Measurements from ENCODE around the gene HES7.

The HES7 gene

DNA sequence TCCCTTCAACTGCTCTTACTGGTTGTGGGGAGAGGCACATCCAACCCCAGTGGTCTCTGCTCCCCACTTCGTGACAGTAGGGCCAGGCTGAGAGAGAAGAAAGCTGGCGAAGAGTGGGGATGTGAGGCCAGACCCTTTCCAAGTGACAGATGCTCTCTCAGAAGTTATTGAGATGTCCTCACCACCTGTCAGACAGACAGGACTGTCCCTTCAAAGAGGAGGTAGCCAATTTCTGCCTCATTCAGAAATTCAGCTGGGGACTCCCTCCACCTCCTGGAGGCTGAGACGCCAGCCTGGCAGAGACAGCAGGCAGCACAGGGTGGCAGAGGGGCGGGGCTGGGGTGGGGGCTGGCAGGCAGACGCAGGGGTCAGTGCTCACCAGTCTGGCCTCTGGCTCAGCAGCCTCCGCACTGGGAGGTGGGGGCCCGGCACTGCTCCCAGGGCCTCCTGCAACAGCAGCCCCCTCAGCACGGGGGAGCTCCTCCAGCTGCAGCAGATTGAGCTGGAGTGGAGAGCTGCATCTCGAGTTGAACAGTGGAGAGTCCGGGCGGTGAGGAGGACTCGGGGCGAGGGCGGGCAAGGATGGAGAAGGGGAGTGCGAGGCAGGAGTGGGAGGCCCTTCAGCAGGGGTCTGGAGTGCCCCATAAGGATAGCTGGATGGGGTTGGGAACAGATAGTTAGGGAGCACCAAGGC, 19.1 kb upstream of the HES7 start:
- no peak for DNase-seq

DNA sequence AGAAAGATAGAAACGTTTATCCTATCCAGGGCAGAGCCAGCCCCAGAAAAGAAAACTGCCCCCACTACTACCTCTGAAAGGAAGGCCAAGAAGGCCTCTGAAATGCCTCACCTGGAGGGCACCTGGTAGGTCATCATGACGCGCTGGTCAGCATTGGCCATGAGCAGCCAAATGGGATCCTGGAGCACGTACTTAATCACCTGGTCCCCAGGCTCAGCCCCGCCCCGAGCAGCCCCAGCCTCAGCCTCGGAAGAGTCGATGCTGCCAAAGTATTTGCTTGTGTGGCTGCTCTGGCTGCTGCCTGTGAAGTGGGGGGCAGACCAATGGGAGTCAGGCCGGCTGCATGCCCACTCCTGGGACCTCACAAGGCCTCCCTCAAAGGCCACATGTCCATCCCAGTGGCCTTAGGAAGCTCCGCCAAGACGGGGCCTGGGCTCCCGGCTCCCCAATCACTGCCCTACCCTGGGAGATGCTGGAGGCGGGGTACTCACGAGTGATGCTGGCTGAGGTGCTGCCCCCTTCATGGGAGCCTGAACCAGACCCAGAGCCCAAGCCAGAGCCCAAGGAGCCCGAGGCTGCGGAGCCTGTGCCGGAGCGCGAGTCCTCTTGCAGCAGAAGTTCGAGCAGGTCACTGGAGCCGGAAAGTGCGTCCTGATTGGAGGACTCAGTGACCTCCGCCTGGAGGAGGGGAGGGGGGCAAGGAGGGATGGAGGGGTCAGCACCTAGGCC, 18.4 kb upstream of the HES7 start:
- no peak for DNase-seq

DNA sequence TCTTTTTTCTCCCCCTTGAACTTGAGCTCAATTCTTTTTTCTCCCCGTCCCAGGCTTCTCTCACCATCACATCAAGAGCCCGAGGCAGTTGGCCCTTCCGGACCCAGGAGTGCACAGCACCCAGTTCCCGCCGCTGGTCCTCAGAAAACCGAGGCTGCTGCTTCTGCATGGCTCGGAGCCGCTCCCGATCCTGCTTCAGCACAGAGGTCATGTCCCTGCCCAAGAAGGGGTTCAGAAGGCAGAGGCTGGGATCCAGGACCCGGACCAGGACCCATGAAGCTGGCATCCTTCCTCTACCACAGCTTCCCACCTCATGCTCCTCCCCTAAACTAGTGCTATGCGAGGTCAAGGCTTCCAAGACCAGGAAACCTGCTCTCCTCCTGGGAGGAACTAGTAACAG, 17.8 kb upstream of the HES7 start:
- DNase-seq = no peak

DNA sequence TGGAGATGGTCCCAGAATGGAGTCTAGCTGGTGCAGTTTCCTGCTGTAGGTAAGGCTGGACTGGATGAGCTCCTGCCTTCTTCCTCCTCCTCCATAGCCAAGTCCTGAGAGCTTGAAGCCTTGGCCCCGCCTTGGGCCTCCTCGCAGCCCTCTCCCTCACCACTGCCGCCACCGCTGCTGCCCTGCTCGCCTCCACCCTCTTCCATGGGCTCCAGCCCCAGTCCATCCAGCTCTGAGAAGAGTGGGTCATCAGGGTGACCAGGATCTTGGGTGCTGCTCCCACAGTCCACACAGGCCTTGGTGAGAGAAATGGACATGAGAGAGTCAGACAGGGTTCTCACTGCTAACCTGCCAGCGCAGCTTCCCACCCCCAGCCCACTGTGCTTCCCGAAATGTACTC, 17.1 kb upstream of the HES7 start:
- DNase-seq = no peak

DNA sequence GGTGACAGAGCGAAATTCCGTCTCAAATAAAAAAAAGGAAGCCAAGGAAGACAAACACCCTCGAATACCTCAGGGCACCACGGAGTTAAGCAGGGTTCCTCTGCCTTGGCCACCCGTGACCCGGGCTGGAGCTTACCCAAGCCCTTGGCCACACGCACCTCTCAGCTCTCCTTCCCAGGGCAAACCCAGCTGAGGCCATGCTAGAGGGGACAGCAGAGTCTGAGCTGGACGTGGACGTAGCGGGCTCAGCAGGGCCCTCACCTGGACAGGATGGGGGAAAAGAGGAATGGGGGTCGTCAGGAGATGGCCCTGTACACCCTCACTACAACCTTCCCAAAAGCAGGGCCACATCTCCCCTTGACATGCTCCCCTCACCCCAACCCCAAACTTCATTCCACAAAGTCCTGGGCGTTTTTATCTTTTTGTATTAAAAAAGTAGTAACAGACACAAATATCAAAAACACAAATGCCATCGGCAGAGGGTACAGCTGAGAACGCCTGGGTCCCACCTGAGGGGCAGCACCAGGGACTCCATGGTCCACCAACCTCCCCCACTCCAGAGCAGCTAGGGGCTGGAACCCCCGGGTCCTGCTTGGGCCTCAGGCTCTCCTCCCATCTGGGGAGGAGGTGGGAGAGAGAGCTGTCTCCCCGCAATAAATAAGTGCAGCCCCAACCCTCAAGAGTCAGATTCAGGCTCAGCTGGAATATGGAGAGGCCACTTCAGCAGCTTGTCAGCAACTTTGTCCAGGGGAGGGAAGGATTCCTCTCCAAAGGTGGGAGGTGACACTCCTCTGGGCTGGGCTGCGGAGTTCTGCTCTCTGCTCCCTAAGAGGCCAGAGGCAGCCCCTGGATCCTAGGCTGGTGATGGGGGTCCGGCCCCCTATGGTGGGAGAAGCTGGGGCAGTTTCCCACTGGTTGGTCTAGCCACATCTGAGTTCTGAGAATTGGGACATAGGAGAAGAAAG, 16.4 kb upstream of the HES7 start:
- peak; percentile 55 to 60 for DNase-seq

DNA sequence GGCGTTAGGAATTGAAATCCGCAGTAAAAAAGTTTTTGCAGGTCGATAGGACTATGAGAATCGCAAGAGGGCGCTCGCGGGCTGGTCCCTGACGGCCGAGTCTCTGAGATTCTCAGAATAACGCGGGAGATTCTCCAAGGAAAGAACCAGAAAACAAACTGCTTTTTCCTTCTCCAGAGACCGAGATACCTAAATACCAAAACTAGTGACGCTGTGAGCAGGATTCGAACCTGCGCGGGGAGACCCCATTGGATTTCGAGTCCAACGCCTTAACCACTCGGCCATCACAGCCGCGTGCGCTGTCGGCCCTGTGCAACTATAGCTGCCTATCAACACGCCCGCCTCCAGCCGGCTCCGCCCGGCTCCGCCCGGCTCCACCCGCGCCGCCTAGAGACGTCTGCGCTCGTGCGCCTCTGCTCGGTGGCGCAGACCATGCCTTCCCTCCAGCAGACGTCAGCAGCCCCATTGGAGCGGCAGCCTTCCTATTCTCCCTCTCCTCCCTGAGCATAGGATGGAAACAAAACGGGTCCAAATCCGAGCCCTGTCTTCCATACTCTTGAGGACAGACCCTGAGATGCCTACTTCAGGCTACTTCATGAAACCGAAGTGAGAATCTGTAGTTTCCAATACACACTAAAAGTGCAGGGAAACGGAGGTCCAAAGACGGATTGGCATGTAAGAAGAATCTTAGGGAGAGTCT, 14.9 kb upstream of the HES7 start:
- peak; percentile 98 to 99 for DNase-seq

DNA sequence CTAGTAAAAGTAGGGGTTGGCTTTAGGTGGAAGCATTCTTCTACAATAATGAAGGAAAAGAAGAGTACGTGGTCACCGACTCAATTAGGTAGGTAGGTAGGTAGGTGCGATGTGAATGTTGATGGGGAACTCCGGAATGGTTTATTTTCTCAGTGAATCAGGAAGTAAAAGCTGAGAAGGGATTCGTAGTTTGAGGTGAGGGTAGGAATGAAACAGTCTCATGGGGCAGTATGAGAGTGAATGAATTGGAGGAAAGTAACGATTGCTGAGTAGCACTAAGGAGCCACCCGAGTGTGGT, 14.4 kb upstream of the HES7 start:
- no peak for DNase-seq

DNA sequence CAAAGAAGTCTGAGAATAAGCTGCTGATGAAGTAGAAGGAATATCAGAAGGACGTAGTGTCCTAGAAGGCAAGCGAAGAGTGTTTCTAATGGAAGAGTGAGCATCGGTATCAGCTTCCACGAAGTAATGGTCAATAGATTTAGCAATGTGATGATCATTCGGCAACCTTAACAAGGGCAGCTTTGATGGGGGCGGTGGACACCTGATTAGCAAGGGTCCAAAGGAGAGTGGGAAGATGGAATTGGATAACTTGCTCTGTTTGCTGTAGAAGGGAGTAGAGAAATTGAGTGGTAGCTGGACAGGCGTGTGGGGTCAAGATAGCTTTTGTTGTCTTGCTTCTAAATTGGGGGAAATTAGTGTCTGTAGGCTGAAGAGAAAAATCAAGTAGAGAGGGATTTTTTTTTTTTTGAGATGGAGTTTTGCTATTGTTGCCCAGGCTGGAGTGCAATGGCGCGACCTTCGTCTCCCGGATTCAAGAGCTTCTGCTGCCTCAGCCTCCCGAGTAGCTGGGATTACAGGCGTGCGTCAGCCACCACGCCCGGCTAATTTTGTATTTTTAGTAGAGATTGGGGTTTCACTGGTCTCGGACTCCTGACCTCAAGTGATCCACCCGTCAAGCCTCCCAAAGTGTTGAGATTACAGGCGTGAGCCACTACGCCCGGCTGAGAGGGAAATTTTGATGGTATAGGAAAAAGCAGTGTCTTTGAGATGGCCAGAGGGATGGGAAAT, 13.9 kb upstream of the HES7 start:
- no peak for DNase-seq

DNA sequence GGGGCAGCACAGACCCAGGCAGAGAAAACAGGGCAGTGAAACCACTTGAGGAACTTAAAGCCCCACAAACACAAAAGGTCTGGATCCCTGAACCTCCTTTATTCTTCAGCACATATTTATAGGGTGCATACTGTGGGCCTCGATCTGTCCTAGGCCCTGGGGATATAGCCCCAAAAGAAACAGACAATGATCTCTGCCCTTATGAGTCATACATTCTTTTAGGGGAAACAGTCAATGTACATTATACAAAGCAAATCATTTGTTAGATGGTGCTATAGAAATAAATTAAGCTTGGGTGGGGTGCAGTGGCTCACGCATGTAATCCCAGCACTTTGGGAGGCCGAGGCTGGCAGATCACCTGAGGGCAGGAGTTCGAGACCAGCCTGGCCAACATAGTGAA, 10.0 kb upstream of the HES7 start:
- no peak for DNase-seq

DNA sequence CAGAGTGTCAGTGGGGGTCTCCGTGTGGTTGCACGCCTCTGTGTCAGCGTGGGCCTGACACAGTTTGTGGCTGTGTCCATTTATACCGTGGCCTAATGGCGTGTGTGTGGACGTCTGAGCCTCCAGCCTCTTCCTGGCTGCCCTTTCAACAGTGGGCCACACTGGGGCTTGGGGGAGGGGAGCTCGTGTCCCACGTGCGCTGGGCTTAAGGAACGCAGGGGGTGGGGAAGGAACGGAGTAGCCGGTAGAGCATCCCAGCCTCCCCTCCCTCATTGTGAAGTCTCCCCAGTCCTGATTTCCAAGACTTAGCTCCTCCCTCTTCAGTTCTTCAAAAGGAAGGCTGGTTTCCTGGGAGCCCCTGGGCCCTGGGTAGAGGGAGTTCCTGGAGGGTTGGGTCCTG, 9.5 kb upstream of the HES7 start:
- no peak for DNase-seq

DNA sequence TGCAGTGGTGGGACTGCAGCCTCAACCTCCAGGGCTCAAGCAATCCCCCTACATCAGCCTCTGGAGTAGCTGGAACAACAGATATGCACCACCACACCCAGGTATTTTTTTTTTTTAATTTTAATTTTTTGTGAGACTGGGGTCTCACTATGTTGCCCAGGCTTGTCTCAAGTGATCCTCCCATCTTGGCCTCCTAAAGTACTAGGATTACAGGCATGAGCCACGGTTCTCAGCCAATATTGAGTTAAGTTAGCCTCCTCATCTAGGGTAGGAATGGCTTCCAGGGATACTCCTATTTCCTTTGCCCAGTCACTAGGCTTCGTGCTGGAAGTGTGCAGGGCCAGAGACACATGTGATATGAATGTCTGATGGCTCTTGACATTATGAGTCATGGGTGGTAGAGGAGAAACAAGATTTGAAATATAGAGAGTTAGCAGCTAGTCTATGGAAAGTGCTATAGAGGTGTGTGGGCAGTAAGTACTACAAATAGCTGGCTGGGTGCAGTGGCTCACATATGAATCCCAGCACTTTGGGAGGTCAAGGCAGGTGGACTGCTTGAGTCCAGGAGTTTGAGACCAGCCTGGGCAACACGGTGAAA, 8.0 kb upstream of the HES7 start:
- DNase-seq = no peak

DNA sequence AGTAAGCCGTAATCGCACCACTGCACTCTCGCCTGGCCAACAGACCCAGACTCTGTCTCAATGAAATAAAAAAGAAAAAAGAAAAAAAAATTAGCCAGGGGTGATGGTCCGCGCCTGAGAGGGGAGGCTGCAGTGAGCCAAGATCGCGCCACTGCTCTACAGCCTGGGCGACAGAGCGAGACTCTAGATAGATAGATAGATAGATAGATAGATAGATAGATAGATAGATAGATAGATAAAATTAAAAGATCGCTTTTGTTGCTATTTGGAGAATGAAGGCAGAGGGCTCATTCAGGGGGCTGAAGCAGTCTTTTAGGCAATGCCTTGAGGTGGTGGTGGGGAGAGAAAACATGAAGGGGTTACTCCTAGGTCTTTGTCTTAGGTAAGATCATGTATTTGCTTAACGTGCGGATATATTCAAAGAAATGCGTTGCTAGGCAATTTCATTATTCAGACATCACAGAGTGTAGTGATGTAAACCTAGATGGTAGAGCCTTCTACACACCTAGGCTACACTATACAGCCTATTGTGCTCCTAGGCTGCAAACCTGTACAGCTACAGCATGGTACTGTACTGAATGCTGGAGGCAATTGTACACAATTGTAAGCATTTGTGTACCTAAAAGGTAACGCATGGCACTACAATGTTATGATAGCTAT, 4.3 kb upstream of the HES7 start:
- DNase-seq = no peak

DNA sequence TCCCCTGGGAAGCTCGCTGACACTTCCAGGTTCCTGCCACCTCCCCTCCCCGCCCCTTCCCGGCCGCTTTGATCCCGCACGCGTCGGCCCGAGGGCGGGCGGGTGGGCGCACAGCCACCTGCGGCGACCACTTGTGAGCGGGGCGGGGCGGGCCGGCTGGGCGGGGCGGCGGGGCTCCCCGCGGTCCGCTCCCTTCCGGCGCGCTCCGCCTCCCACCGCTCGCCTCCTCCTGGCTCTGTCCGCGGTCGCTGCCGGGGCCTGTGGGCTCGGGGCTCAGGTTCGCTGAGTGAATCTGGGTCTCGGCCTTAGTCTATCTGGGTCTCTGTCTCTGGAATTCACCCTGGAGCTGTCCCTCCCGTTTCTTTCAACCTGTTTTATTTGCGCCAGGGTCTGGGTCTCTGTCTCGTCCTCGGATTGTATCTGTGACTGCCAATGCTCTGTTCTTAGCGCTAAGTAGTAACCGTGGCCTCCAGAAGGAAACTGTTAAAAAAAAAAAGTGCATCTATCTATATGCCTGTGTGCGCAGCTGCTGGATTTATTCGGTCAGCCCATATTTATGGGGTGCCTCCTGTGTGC, 2.7 kb upstream of the HES7 start:
- no peak for DNase-seq

DNA sequence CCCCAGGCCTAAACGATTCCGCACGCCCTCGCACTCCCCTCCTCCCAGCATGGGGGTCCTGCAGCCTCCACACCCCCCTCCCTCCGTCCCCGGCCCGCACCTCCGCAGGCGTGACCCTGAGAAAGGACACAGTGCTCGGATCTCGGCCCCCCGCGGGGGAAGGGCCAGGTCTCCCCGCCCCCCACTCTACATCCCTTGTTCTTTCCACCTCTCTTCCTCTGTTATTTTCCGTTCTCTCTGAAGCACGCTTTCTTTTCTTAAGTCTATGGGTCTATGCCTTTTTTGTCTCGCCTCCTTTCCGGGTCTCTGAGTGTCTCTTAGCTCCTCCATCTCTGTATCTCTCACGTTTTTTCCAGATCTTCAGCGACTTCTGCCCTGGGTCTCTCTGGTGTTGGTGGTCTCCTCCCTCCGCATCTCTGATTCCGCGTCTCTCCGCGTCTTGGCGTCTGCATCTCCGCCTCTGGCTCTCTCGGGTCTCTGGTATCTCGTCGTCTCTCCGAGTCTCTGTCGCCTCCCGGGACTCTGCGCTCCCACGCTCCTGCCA, 2.1 kb upstream of the HES7 start:
- DNase-seq = no peak

DNA sequence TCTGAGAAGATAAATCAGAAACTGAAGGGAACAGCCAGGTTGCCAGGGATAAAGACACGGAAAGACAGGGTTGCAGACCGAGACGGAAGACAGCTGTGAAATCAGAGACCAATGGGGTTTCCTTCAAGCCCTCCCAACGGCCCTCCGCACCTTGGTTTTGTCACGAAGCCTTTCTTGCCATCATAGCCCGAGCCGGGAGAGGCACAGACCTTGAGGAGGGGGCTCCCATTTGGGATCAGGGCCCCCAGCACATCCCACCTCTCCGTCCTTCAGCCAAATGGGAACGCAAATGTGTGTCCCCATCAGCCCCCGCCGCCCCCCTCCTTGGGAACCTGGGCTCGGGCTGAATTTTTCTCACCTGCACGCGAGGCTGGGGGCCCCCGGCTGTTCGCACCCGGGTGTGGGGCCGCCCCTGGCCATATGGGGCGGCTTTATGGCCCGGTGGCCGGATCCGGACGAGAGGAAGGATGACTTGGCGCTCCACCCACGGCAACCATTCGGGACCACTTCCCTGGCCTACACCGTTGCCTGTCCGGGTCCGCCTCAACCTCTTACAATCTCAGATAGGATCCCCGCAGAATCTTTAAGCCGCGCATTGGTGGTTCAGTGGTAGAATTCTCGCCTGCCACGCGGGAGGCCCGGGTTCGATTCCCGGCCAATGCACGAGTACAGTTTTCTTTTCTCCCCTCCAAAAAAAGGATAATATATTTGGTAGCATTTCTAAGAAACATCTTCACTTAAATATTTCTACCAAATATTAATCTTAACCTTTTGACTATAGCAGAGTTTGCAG, 1.4 kb upstream of the HES7 start:
- DNase-seq = peak; percentile 71 to 74

DNA sequence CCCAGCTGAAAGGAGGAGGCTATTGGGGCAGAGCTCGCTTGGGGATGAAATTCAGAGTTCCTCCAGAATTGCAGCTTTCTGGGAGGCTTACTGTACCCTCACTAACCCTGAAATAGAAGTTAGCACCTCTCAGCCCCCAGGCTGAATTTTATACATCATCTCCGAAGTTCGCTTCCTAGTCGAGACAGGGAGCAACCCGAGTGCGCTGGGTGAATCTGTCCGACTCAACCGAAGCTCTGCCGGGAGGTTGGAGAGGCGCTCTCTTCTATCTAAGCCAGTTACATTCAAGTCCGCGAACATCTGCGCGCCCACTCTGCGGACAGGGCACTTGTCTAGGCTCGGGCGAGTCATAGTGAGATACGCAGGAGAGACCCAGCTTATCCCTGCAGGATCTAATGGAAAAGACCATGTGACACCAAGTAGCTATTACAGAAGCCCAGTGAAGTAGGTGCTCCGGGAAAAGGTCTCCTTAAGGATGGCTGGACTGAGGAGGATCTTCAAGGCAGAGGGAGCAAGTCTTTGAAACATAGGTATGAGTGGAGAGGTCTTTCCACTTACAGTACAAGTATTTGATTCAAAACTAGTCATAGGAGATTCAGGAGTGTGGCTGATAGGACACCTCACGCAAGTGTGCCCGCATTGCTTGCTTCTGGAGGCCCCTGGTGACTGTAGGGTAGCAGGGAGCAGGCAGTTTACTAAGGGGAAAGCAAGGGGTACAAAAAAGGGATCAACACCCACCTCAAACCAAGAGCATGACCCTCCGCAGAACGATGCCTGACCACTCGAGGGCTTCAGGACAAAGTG, 646 bp upstream of the HES7 start:
- DNase-seq = no peak

DNA sequence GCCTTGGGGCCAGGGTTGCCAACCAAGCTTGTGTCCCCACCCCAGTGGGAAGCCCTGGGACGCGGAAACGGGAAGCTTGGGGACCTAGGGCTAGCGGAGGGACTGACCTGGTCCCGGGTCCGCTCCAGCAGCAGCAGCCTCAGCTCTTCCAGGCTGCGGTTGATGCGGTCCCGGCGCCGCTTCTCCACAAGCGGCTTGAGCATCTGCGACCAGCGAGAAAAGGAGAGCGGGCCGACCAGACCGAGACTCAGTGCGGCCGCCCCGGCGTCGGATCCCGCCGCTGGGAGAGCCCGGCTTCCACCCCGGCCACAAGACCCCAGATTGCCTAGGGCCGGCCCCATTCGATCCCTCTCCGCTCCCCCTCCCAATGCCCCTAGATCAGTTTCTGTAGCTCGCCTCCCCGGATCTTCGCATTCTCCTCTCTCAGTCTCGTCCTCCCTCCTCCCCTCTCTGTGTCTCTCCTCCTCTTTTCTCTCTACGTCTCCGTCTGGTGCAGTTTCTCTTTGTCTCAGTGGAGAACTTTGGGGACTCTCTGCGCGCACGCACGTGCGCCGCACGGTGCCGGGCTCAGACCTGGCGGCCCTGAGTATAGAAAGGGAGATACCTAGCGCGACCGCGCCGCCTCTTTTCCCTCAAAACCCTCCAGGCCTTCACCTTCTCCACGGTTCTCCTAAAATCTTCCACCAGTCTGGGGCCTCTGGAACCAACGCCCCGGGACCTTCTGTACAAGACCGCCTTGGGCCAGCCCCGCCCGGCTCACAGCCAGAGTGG, 797 bp downstream of the HES7 start:
- no peak for DNase-seq

DNA sequence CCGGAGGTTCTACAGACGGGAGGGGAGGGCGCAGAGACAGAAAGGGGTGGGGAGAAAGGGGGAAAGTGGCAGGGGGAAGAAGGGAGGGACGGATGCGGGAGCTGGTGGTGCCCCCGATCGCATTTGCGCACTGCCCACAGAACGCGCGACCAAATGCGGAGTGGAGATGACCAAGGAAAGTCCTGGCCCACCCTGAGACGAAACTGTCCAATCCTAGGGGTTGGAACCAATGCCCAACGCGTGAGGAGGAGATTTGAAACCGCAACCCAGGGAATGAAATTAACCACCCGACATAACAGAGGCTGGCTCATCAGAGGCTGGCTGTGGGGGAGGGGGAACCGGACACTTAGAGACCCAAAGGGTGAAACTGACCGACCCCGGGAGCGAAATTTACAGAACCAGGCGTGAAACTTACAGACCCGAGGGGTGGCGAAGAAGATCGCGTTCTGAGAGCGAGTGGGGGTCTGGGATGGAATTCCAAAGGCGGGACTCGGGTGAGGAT, 1.4 kb downstream of the HES7 start:
- no peak for DNase-seq
